K562 (cell line): ENCODE data around the gene ARAP1. TPM values are rescaled to one million over a fixed set of nuclear protein-coding genes. Genes with fewer than 3 reads are reported as not detected.

Experiments used
- COPS2 ChIP-seq: fragments of 450-650 bp; conservative IDR thresholded peaks from 2 replicates; pipeline ENCODE4 v1.6.1; 2016; ENCODE audit warnings: mild to moderate bottlenecking, moderate library complexity
- CTCF ChIP-seq, 3 experiments: IDR thresholded peaks in 2 of 3; conservative IDR thresholded peaks in 1 of 3; 2 replicates each; pipeline ENCODE4 v1.5.1; 2011 to 2012; ENCODE audit warnings: low read length in 3 of 3, mild to moderate bottlenecking in 3 of 3, control low read depth in 2 of 3, improper control_type of control experiment in 1 of 3, inconsistent platforms in 1 of 3, low read depth in 1 of 3, mixed read lengths in 1 of 3, moderate library complexity in 1 of 3; ENCODE audit not compliant: insufficient read depth in 2 of 3
- EWSR1 ChIP-seq: fragments of 450-650 bp; IDR thresholded peaks from 2 replicates; pipeline ENCODE4 v1.6.1; 2018; ENCODE audit warnings: borderline replicate concordance, mild to moderate bottlenecking, low read depth, moderate library complexity; ENCODE audit not compliant: partially characterized antibody
- MEF2A ChIP-seq: IDR thresholded peaks from 2 replicates; pipeline ENCODE4 v1.6.1; 2011; ENCODE audit warnings: low read depth, mild to moderate bottlenecking, low read length, moderate library complexity; ENCODE audit not compliant: control insufficient read depth
- REST ChIP-seq, 2 experiments: fragments of 450-650 bp; formaldehyde crosslinking in 1 of 2; IDR thresholded peaks; 2 replicates each; pipeline versions ENCODE4 v1.4.0 to v1.6.1; 2014 to 2020; ENCODE audit warnings: mild to moderate bottlenecking in 2 of 2, borderline replicate concordance in 1 of 2, low read depth in 1 of 2
- ZBTB49 ChIP-seq: sonication (generic); formaldehyde crosslinking; IDR thresholded peaks from 2 replicates; pipeline ENCODE4 v1.8.0; 2022; ENCODE audit warnings: missing genetic modification reagents, mild to moderate bottlenecking, borderline replicate concordance
- ZNF609 ChIP-seq: sonication (generic); formaldehyde crosslinking; IDR thresholded peaks from 2 replicates; pipeline ENCODE4 v1.8.1; 2023; ENCODE audit warnings: missing genetic modification reagents, mild to moderate bottlenecking, borderline replicate concordance
- polyA plus RNA-seq, 8 experiments: library from polyadenylated mRNA; depleted of rRNA in 4 of 8; stranded (reverse) in 5 of 8; unstranded in 3 of 8; fragments of >200 nt; fragmentation: Nextera tagmentation in 2 of 8; fragmentation: Illumina TruSeq in 1 of 8; extraction: Ambion mirVana in 2 of 8; extraction: Trizol in 1 of 8; gene quantifications; 2 replicates each; pipeline versions ENCODE4 v1.2.1 to v1.2.3, GENCODE V29; 2011 to 2014; ENCODE audit warnings: inconsistent platforms in 1 of 8, missing spikeins in 1 of 8
- total RNA-seq, 7 experiments: library from RNA; depleted of rRNA in 6 of 7; stranded (reverse); fragments of >200 nt in 6 of 7; fragmentation: Illumina TruSeq in 2 of 7; extraction: Trizol in 2 of 7; gene quantifications; 2 replicates each; pipeline versions ENCODE4 v1.2.1 to v1.2.3, GENCODE V29; 2011 to 2021; ENCODE audit warnings: low replicate concordance in 1 of 7

ARAP1 gene
- total and polyA plus RNA-seq, 9 of the 15 experiments (the other 6 are each of a cell fraction or from before 2014, with no cell fraction given): 0.23 to 67.0 (median 24.6) TPM

- no peak for TF ChIP-seq REST (IDR thresholded peaks at IDR 0.05; ENCODE audit: borderline replicate concordance)
- no peak for TF ChIP-seq REST (CRISPR knock-in tag; IDR thresholded peaks at IDR 0.05; ENCODE audit: low read depth)
- TF ChIP-seq CTCF (IDR thresholded peaks at IDR 0.05 in 2 of 3, conservative IDR thresholded peaks at IDR 0.05 in 1 of 3; ENCODE audit: insufficient read depth in 2 of 3, low read depth in 1 of 3, low read length in 3 of 3): no peak
- no peak for TF ChIP-seq ZNF609 (CRISPR knock-in tag)
- TF ChIP-seq ZBTB49 (CRISPR knock-in tag): no peak
- no peak for TF ChIP-seq COPS2
- no peak for TF ChIP-seq EWSR1
- TF ChIP-seq MEF2A: no peak
Measured at GRCh38 chr11:72775288-72776110, 23.3 kb upstream of the ARAP1 start (continued).
